Vagina (tissue), 2 donors: ENCODE measurements around the gene FITM1.

ENCODE experiments used
- CTCF ChIP-seq, 3 experiments: fragments of 450-650 bp in 2 of 3; fragments of 200-600 bp in 1 of 3; sonication (generic) in 1 of 3; IDR thresholded peaks; one replicate each; pipeline ENCODE4 v1.5.1; 2017 to 2019; ENCODE audit warnings: antibody characterized with exemption in 3 of 3, mild to moderate bottlenecking in 2 of 3, moderate library complexity in 2 of 3
- POLR2A ChIP-seq, 2 donors: fragments of 450-650 bp; IDR thresholded peaks; one replicate each; pipeline ENCODE4 v1.6.1; 2017; ENCODE audit warnings: antibody characterized with exemption in 2 of 2, mild to moderate bottlenecking in 2 of 2, moderate library complexity in 2 of 2

GRCh38 chr14:24129410-24129998, 955 bp upstream of the FITM1 start:
- no peak for TF ChIP-seq CTCF (IDR thresholded peaks at IDR 0.05)
- no peak for TF ChIP-seq POLR2A (IDR thresholded peaks at IDR 0.05)
